Hepatic stellate cell (primary cell): ENCODE measurements around the gene GRID2.
"Not testable (repeated sequence)": the region's sequence is repeated elsewhere in the genome, so short reads cannot be mapped to it uniquely, and the experiment has no call there.

Experiments
- DNase-seq: peaks from one replicate; pipeline ENCODE4 v3.0.0; 2011; ENCODE audit warnings: low spot score

The GRID2 gene

GRCh38 chr4:93515208-93515607 lies 1211.4 kb downstream of the GRID2 start:
- DNase-seq = no peak

GRCh38 chr4:93529692-93530372 lies 1226.1 kb downstream of the GRID2 start:
- DNase-seq = no peak

GRCh38 chr4:93532234-93532633 lies 1228.5 kb downstream of the GRID2 start:
- no peak for DNase-seq

- no peak for DNase-seq
Observed at GRCh38 chr4:93540562-93540961, 1236.8 kb downstream of the GRID2 start.

- no peak for DNase-seq
Observed at GRCh38 chr4:93561842-93562241, 1258.1 kb downstream of the GRID2 start.

- no peak for DNase-seq
Observed at GRCh38 chr4:93568758-93569157, 1265.0 kb downstream of the GRID2 start.

GRCh38 chr4:93573285-93573684 lies 1269.5 kb downstream of the GRID2 start:
- DNase-seq = no peak

GRCh38 chr4:93578942-93579341 lies 1275.2 kb downstream of the GRID2 start:
- no peak for DNase-seq

- no peak for DNase-seq
Observed at GRCh38 chr4:93605163-93605562, 1301.4 kb downstream of the GRID2 start.

GRCh38 chr4:93617606-93618005 lies 1313.8 kb downstream of the GRID2 start:
- DNase-seq = no peak

- no peak for DNase-seq
Observed at GRCh38 chr4:93633721-93634120, 1330.0 kb downstream of the GRID2 start.

- no peak for DNase-seq
Observed at GRCh38 chr4:93635943-93636342, 1332.2 kb downstream of the GRID2 start.

GRCh38 chr4:93645120-93645519 lies 1341.4 kb downstream of the GRID2 start:
- no peak for DNase-seq

- DNase-seq = no peak
Observed at GRCh38 chr4:93646233-93646930, 1342.6 kb downstream of the GRID2 start.

- no peak for DNase-seq
Observed at GRCh38 chr4:93648258-93648657, 1344.5 kb downstream of the GRID2 start.

- no peak for DNase-seq
Observed at GRCh38 chr4:93649828-93650227, 1346.1 kb downstream of the GRID2 start.

GRCh38 chr4:93654211-93654610 lies 1350.4 kb downstream of the GRID2 start:
- no peak for DNase-seq

- no peak for DNase-seq
Observed at GRCh38 chr4:93657527-93657926, 1353.8 kb downstream of the GRID2 start.

GRCh38 chr4:93658443-93658842 lies 1354.7 kb downstream of the GRID2 start:
- no peak for DNase-seq

GRCh38 chr4:93659629-93660028 lies 1355.9 kb downstream of the GRID2 start:
- no peak for DNase-seq

- no peak for DNase-seq
Observed at GRCh38 chr4:93660036-93660435, 1356.3 kb downstream of the GRID2 start.

GRCh38 chr4:93670434-93670833 lies 1366.7 kb downstream of the GRID2 start:
- no peak for DNase-seq

GRCh38 chr4:93671093-93671492 lies 1367.3 kb downstream of the GRID2 start:
- DNase-seq = no peak

- DNase-seq = not testable (repeated sequence)
Observed at GRCh38 chr4:93676937-93677336, 1373.2 kb downstream of the GRID2 start.
